CD14-positive monocyte (primary cell): Measurements from ENCODE around the gene ARMC9. TPM values are rescaled to one million over a fixed set of nuclear protein-coding genes. Genes with fewer than 3 reads are reported as not detected.
A peak's percentile ranks its signal among the peaks of the same experiment; 100 is the strongest.

ENCODE experiments used
- DNase-seq, 3 donors: peaks; one replicate each; pipeline ENCODE4 v3.0.0-alpha.2; 2011 to 2022
- H2AFZ ChIP-seq: 2 replicates; pipeline ENCODE4 v1.6.0; 2012; ENCODE audit warnings: mild to moderate bottlenecking, low read depth, low read length, inconsistent platforms; ENCODE audit not compliant: insufficient read depth, poor library complexity, severe bottlenecking
- H3K27ac ChIP-seq, 2 donors: 1 replicate in 1 of 2; 2 replicates in 1 of 2; pipeline ENCODE4 v1.5.1; 2012 to 2013; ENCODE audit warnings: low read length in 2 of 2, control low read depth in 1 of 2, inconsistent platforms in 1 of 2, low read depth in 1 of 2, mild to moderate bottlenecking in 1 of 2
- H3K27me3 ChIP-seq, 2 donors: one replicate each; pipeline versions ENCODE4 v1.6.0 to v1.6.1; 2011 to 2013; ENCODE audit warnings: low read length in 2 of 2; ENCODE audit not compliant: control insufficient read depth in 2 of 2, insufficient read depth in 2 of 2
- H3K36me3 ChIP-seq, 2 donors: replicated peaks in 1 of 2; 1 replicate in 1 of 2; 2 replicates in 1 of 2; pipeline versions ENCODE4 v1.5.1 to v1.6.1; 2012 to 2013; ENCODE audit warnings: low read length in 2 of 2, control low read depth in 1 of 2, inconsistent platforms in 1 of 2, mild to moderate bottlenecking in 1 of 2; ENCODE audit not compliant: insufficient read depth in 2 of 2, control insufficient read depth in 1 of 2
- H3K4me1 ChIP-seq, 2 donors: 1 replicate in 1 of 2; 2 replicates in 1 of 2; pipeline versions ENCODE4 v1.5.1 to v1.6.1; 2012 to 2013; ENCODE audit warnings: low read length in 2 of 2, control low read depth in 1 of 2, inconsistent platforms in 1 of 2, mild to moderate bottlenecking in 1 of 2, moderate library complexity in 1 of 2; ENCODE audit not compliant: insufficient read depth in 2 of 2, control insufficient read depth in 1 of 2
- H3K4me2 ChIP-seq: replicated peaks from 2 replicates; pipeline ENCODE3; 2012; ENCODE audit warnings: low read length, moderate library complexity, mild to moderate bottlenecking; ENCODE audit not compliant: poor library complexity, severe bottlenecking; ENCODE audit errors: extremely low read depth
- H3K4me3 ChIP-seq, 3 experiments: fragments of 200-600 bp in 1 of 3; sonication (generic) in 1 of 3; replicated peaks in 1 of 3; 1 replicate in 2 of 3; 2 replicates in 1 of 3; pipeline ENCODE4 v1.5.1; 2011 to 2013; ENCODE audit warnings: low read length in 3 of 3, mild to moderate bottlenecking in 3 of 3, control low read depth in 2 of 3, low read depth in 2 of 3, inconsistent platforms in 1 of 3, moderate library complexity in 1 of 3
- H3K79me2 ChIP-seq: 2 replicates; pipeline ENCODE4 v1.6.0; 2012; ENCODE audit warnings: mild to moderate bottlenecking, control low read depth, inconsistent platforms, low read length, moderate library complexity; ENCODE audit not compliant: insufficient read depth
- H3K9ac ChIP-seq: 2 replicates; pipeline ENCODE4 v1.6.0; 2017; ENCODE audit warnings: low read length, mild to moderate bottlenecking; ENCODE audit not compliant: insufficient read depth, poor library complexity, severe bottlenecking
- H3K9me3 ChIP-seq, 2 donors: replicated peaks in 1 of 2; 1 replicate in 1 of 2; 2 replicates in 1 of 2; pipeline versions ENCODE4 v1.5.1 to v1.6.1; 2012 to 2013; ENCODE audit warnings: low read length in 2 of 2, control low read depth in 1 of 2; ENCODE audit not compliant: control insufficient read depth in 1 of 2, insufficient read depth in 1 of 2
- H4K20me1 ChIP-seq: 2 replicates; pipeline ENCODE4 v1.6.0; 2012; ENCODE audit warnings: mild to moderate bottlenecking, low read length, control low read depth, moderate library complexity; ENCODE audit not compliant: insufficient read depth
- H3K27ac Mint-ChIP-seq, 7 donors: one replicate each; pipeline ENCODE4 v1.8.0; 2020; ENCODE audit warnings: mild to moderate bottlenecking in 7 of 7, mixed read lengths in 7 of 7, moderate library complexity in 6 of 7, inconsistent platforms in 2 of 7
- H3K27me3 Mint-ChIP-seq, 3 donors: one replicate each; pipeline ENCODE4 v1.8.0; 2021 to 2022; ENCODE audit warnings: low read depth in 3 of 3, mild to moderate bottlenecking in 3 of 3, mixed read lengths in 3 of 3, moderate library complexity in 3 of 3, inconsistent platforms in 1 of 3
- H3K36me3 Mint-ChIP-seq, 2 donors: one replicate each; pipeline ENCODE4 v1.8.0; 2020; ENCODE audit warnings: mixed read lengths in 2 of 2, inconsistent platforms in 1 of 2, mild to moderate bottlenecking in 1 of 2
- H3K4me1 Mint-ChIP-seq: one replicate; pipeline ENCODE4 v1.8.0; 2020; ENCODE audit warnings: mild to moderate bottlenecking, mixed read lengths
- H3K4me3 Mint-ChIP-seq, 2 donors: one replicate each; pipeline ENCODE4 v1.8.0; 2020; ENCODE audit warnings: mild to moderate bottlenecking in 2 of 2, mixed read lengths in 2 of 2, moderate library complexity in 1 of 2
- H3K9me3 Mint-ChIP-seq, 7 donors: one replicate each; pipeline ENCODE4 v1.8.0; 2020 to 2022; ENCODE audit warnings: mixed read lengths in 7 of 7, mild to moderate bottlenecking in 6 of 7, moderate library complexity in 6 of 7, inconsistent platforms in 2 of 7
- WGBS: methylation state at CpG from one replicate; pipeline ENCODE4 v1.1.5; 2013; ENCODE audit warnings: missing lambda C conversion rate; ENCODE audit not compliant: insufficient coverage; 5-methylcytosine and 5-hydroxymethylcytosine counted together
- intact Hi-C, 2 donors: fragments of 100-400 bp; cut with micrococcal nuclease; formaldehyde crosslinking; loops; one replicate each; pipeline versions ENCODE4 v1.15.0 to v1.15.1; 2023
- polyA plus RNA-seq, 3 donors: library from polyadenylated mRNA; depleted of rRNA in 1 of 3; unstranded in 2 of 3; stranded (reverse) in 1 of 3; fragments of 300-500 nt in 2 of 3; fragments of >200 nt in 1 of 3; fragmentation: Illumina TruSeq in 2 of 3; gene quantifications; 1 replicate in 2 of 3; 2 replicates in 1 of 3; pipeline ENCODE4 v1.2.3, GENCODE V29; 2012 to 2021
- TF ChIP-seq, protein P1 (sequence below): fragments of 200-600 bp; IDR thresholded peaks from one replicate; pipeline ENCODE4 v1.8.0; 2022; ENCODE audit warnings: antibody characterized with exemption, mild to moderate bottlenecking

ARMC9 gene
- polyA plus RNA-seq, 3 donors = 0.07 to 0.27 TPM; not detected in 1

DNA sequence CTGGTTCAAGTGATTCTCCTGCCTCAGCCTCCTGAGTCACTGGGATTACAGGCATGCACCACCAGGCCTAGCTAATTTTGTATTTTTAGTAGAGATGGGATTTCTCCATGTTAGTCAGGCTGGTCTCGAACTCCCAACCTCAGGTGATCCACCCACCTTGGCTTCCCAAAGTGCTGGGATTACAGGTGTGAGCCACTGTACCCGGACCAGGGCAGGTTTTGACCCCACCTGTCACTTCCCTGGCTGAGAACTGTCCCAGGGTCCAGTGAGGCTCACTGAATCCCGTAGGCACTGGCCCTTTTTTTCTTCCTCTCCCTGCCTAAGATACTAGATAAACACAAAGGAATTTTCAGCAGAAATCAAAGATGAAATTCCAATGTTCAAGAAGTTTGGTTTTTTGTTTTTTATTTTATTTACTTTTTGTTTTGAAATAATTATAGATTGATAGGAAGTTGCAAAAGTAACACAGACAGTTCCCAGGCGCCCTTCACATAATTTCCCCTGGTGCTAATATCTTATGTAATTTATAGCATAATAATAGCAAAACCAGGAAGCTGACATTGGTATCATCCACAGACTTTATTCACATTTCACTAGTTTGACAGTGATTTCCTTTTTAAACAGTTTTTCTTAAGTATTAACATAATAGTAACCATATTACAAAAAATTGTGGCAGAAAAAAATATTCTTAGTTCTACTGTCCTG, 144.7 kb downstream of the ARMC9 start:
- no peaks in the 10 kb centered on the region for H3K9me3 ChIP-seq
- no peak for DNase-seq
- peaks cover 16 to 22% of the 10 kb centered on the region in 2 donors for H3K4me1 ChIP-seq
- H3K79me2 ChIP-seq = no peaks in the 10 kb centered on the region
- no peaks in the 10 kb centered on the region for H3K36me3 Mint-ChIP-seq
- H3K9me3 Mint-ChIP-seq = peaks cover 0 to 2% (median 0%) of the 10 kb centered on the region in 7 donors
- no peak overlapping the region for H2AFZ ChIP-seq
- TF ChIP-seq, protein P1, sequence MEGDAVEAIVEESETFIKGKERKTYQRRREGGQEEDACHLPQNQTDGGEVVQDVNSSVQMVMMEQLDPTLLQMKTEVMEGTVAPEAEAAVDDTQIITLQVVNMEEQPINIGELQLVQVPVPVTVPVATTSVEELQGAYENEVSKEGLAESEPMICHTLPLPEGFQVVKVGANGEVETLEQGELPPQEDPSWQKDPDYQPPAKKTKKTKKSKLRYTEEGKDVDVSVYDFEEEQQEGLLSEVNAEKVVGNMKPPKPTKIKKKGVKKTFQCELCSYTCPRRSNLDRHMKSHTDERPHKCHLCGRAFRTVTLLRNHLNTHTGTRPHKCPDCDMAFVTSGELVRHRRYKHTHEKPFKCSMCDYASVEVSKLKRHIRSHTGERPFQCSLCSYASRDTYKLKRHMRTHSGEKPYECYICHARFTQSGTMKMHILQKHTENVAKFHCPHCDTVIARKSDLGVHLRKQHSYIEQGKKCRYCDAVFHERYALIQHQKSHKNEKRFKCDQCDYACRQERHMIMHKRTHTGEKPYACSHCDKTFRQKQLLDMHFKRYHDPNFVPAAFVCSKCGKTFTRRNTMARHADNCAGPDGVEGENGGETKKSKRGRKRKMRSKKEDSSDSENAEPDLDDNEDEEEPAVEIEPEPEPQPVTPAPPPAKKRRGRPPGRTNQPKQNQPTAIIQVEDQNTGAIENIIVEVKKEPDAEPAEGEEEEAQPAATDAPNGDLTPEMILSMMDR = no peak
- H3K27me3 ChIP-seq = no peaks in the 10 kb centered on the region
- H3K9ac ChIP-seq = no peak overlapping the region
- no peak overlapping the region for H3K4me2 ChIP-seq
- peaks cover 25% of the 10 kb centered on the region for H3K4me1 Mint-ChIP-seq
- 93% methylated on average over 2 of the region's 4 CpGs for WGBS
- H3K27ac Mint-ChIP-seq = peak overlapping the region; percentile 77 to 95 (median 81)
- H3K36me3 ChIP-seq = no peaks in the 10 kb centered on the region
- intact Hi-C loops = no loop called here
- H3K27me3 Mint-ChIP-seq = peaks cover 0 to 2% (median 1%) of the 10 kb centered on the region in 3 donors
- peak overlapping the region; percentile 29 to 54 for H3K27ac ChIP-seq
- no peaks in the 10 kb centered on the region for H4K20me1 ChIP-seq
- H3K4me3 ChIP-seq = peak overlapping the region in 1 of 3 experiments; percentile 49
- H3K4me3 Mint-ChIP-seq = peak overlapping the region; percentile 62 to 87

DNA sequence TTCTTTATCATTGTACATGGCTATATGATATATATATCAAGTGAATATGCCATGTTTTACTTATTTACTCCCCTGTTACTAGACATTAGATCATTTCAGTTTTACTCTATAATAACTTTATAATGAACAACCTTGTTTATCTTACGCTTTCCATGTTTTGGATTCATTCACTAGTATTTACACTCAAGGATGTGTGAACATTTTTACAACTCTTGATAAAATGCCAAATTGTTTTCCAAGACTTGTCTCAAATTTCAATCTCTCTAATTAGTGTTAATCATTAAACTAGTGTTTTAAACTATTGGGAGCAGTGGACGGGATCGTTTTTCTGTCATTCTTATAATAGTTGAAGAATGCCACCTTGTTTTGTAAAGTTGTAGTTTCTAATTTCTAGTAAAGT, 145.6 kb downstream of the ARMC9 start:
- Histone ChIP-seq H3K4me2 (no peak overlapping the region), H3K79me2 (no peaks in the 10 kb centered on the region), H3K27ac (no peak overlapping the region), H3K9ac (no peak overlapping the region), H3K4me3 (no peak overlapping the region), H3K9me3 (no peaks in the 10 kb centered on the region), H3K27me3 (no peaks in the 10 kb centered on the region), H3K4me1 (peaks cover 20 to 27% of the 10 kb centered on the region in 2 donors), H2AFZ (no peak overlapping the region), H3K36me3 (no peaks in the 10 kb centered on the region), H4K20me1 (no peaks in the 10 kb centered on the region)
- no CpG with 5 or more reads among the region's 3 CpGs for WGBS
- peaks cover 34% of the 10 kb centered on the region for H3K4me1 Mint-ChIP-seq
- no peak overlapping the region for H3K27ac Mint-ChIP-seq
- no peaks in the 10 kb centered on the region for H3K36me3 Mint-ChIP-seq
- H3K4me3 Mint-ChIP-seq = no peak overlapping the region
- DNase-seq = no peak
- H3K9me3 Mint-ChIP-seq = peaks cover 0 to 2% (median 0%) of the 10 kb centered on the region in 7 donors
- intact Hi-C loops = no loop called here
- H3K27me3 Mint-ChIP-seq = peaks cover 0 to 4% (median 3%) of the 10 kb centered on the region in 3 donors
- TF ChIP-seq, protein P1 = no peak
